ENCODE data around the gene CADPS.

- TF ChIP-seq CTCF (IDR thresholded peaks at IDR 0.05; ENCODE audit: low read length) (no peak), EZH2 (IDR thresholded peaks at IDR 0.05; ENCODE audit: borderline replicate concordance, low read length) (no peak)
These were observed 407.1 kb downstream of the CADPS start for GRCh38 chr3:62467966-62468722.

All from OCI-LY1 (cell line).